Chondrocyte (in vitro differentiated cells): ENCODE measurements around the gene RNF166. TPM values are rescaled to one million over a fixed set of nuclear protein-coding genes. Genes with fewer than 3 reads are reported as not detected.
"Not testable (repeated sequence)": the region's sequence is repeated elsewhere in the genome, so short reads cannot be mapped to it uniquely, and the experiment has no call there.

ENCODE experiments used
- DNase-seq: peaks from one replicate; pipeline ENCODE4 v3.0.0; 2021; ENCODE audit warnings: mixed read lengths, low spot score
- H3K27ac Mint-ChIP-seq: one replicate; pipeline ENCODE4 v1.8.0; 2021; ENCODE audit warnings: mild to moderate bottlenecking, moderate library complexity, mixed read lengths; ENCODE audit not compliant: unreplicated experiment
- H3K27me3 Mint-ChIP-seq: 2 replicates; pipeline ENCODE4 v1.8.0; 2021; ENCODE audit warnings: low read depth, mixed read lengths
- H3K36me3 Mint-ChIP-seq: 2 replicates; pipeline ENCODE4 v1.8.0; 2021; ENCODE audit warnings: low read depth, mixed read lengths
- H3K4me1 Mint-ChIP-seq: 2 replicates; pipeline ENCODE4 v1.8.0; 2021; ENCODE audit warnings: low read depth, mild to moderate bottlenecking, mixed read lengths
- H3K4me3 Mint-ChIP-seq: one replicate; pipeline ENCODE4 v1.8.0; 2021; ENCODE audit warnings: mild to moderate bottlenecking, moderate library complexity, mixed read lengths; ENCODE audit not compliant: unreplicated experiment
- H3K9me3 Mint-ChIP-seq: 2 replicates; pipeline ENCODE4 v1.8.0; 2021; ENCODE audit warnings: low read depth, mixed read lengths
- CTCF ChIP-seq: fragments of 200-600 bp; sonication (generic); IDR thresholded peaks from 2 replicates; pipeline ENCODE4 v1.5.0; 2021; ENCODE audit warnings: antibody characterized with exemption, mild to moderate bottlenecking, moderate library complexity
- total RNA-seq: library from RNA; stranded (reverse); gene quantifications from 3 replicates; pipeline ENCODE4 v1.2.1, GENCODE V29; 2021

The RNF166 gene
- total RNA-seq, 1 donor from 2014 or later = 12.8 TPM

DNA sequence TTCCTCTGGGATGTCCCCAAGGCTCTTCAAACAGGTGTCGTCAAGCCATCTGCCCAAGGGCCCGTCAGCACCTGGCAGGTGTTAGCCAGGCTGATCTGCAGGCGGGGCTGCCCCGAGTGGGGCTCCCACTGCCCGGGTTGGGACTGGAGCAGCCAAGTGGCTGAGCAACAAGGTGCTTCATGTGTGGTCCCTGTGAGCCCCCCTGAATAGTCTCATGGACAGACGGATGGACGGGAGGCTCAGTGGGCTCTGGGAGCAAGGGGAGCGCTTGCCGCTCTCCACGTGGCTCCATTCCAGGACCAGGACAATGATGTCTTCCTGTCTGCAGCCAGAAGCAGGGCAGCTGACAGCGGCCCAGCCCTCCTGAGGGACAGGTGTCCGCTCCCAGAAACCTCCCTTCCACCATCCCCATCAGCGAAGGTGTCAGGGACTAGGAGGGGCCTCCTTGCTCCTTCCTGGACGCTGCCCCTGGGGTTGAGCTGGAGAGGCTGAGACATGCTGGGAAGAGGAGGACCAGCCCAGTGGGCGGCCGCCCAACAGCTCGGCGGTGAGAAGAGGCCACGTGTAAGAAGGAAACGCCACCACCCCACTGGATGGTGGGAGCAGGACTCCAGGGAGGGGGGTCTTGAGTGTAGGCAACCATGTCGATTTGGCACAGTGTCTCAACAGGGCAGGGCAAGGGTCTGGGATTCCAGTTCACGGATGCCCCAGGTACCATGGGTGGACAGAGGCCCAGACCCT is 29.5 kb downstream of the RNF166 start:
- TF ChIP-seq CTCF = no peak
- Mint-ChIP-seq H3K4me1 (no peaks in the 10 kb centered on the region), H3K9me3 (no peaks in the 10 kb centered on the region), H3K27ac (no peak overlapping the region), H3K36me3 (peaks cover 2% of the 10 kb centered on the region), H3K27me3 (peaks cover 3% of the 10 kb centered on the region), H3K4me3 (no peak overlapping the region)
- no peak for DNase-seq

GRCh38 chr16:88673716-88674379 is 32.4 kb downstream of the RNF166 start:
- TF ChIP-seq CTCF = no peak
- H3K36me3 Mint-ChIP-seq = peaks cover 2% of the 10 kb centered on the region
- no peaks in the 10 kb centered on the region for H3K4me1 Mint-ChIP-seq
- H3K4me3 Mint-ChIP-seq = no peak overlapping the region
- H3K27me3 Mint-ChIP-seq = no peaks in the 10 kb centered on the region
- no peak overlapping the region for H3K27ac Mint-ChIP-seq
- no peak for DNase-seq
- no peaks in the 10 kb centered on the region for H3K9me3 Mint-ChIP-seq

- no peaks in the 10 kb centered on the region for H3K27me3 Mint-ChIP-seq
- H3K36me3 Mint-ChIP-seq = peaks cover 2% of the 10 kb centered on the region
- DNase-seq = no peak
- H3K4me1 Mint-ChIP-seq = no peaks in the 10 kb centered on the region
- H3K27ac Mint-ChIP-seq = no peak overlapping the region
- H3K4me3 Mint-ChIP-seq = no peak overlapping the region
- peak; percentile 37 for TF ChIP-seq CTCF
- H3K9me3 Mint-ChIP-seq = no peaks in the 10 kb centered on the region
Observed at GRCh38 chr16:88672776-88673175, 33.4 kb downstream of the RNF166 start.

DNA sequence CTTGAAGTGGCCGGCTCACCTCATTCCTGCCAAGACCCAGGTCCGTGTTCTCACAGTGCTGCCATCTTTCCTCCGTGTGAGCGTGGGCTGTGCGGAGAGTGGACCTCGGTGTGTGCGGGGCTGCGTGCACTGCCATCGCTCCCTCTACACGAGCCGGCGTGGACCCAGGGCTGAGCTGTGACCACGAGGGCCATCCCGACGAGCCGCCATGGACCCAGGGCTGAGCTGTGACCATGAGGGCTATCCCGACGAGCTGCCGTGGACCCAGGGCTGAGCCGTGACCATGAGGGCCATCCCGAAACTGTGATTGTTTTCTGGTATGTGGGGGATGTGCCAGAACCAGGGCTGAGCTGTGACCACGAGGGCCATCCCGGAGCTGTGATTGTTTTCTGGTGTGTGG is 34.4 kb downstream of the RNF166 start:
- no peak for DNase-seq
- peaks cover 2% of the 10 kb centered on the region for H3K36me3 Mint-ChIP-seq
- H3K4me3 Mint-ChIP-seq = no peak overlapping the region
- H3K27ac Mint-ChIP-seq = no peak overlapping the region
- no peaks in the 10 kb centered on the region for H3K27me3 Mint-ChIP-seq
- no peaks in the 10 kb centered on the region for H3K9me3 Mint-ChIP-seq
- no peaks in the 10 kb centered on the region for H3K4me1 Mint-ChIP-seq
- no peak for TF ChIP-seq CTCF

DNA sequence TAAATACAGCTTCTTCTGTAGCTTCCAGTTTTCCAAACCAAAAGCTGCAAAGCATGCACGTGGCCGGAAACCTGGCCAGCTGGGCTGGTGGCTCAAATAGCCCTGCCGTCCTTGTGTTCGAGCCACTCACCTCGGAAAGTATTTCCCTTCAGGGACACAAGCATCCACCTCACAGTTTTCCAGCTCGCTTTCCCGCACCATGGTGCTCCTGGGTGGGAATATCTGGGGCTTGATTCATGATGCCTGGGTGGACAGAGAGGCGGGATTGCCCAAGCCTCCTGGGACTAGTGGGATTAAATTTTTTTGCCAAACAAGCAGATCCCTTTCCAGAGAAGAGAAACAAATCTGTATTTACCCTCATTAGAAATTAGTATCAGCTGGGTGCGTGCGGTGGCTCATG is 36.2 kb downstream of the RNF166 start:
- H3K27ac Mint-ChIP-seq = no peak overlapping the region
- no peaks in the 10 kb centered on the region for H3K36me3 Mint-ChIP-seq
- no peak overlapping the region for H3K4me3 Mint-ChIP-seq
- DNase-seq = no peak
- no peaks in the 10 kb centered on the region for H3K4me1 Mint-ChIP-seq
- no peaks in the 10 kb centered on the region for H3K9me3 Mint-ChIP-seq
- no peak for TF ChIP-seq CTCF
- H3K27me3 Mint-ChIP-seq = no peaks in the 10 kb centered on the region

- not testable (repeated sequence) for H3K4me1 Mint-ChIP-seq, H3K27ac Mint-ChIP-seq, DNase-seq
Observed at GRCh38 chr16:88669493-88669892, 36.7 kb downstream of the RNF166 start.

More at GRCh38 chr16:88669493-88669892, 36.7 kb downstream of the RNF166 start:
- not testable (repeated sequence) for H3K9me3 Mint-ChIP-seq, H3K36me3 Mint-ChIP-seq, H3K4me3 Mint-ChIP-seq, H3K27me3 Mint-ChIP-seq
